ENCODE data around the gene SNX21.

DNA sequence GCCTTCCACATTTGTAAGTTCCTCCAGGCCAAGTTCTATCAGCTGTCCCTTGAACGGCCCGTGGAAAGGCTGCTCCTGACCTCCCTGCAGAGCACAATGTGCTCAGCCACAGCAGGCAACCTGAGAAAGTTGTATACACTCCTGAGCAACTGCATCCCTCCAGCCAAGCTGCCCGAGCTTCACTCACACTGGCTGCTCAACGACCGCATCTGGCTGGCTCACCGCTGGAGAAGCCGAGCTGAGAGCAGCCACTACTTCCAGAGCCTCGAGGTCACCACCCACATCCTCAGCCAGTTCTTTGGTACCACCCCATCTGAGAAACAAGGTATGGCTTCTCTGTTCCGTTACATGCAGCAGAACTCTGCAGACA lies 49.5 kb downstream of the SNX21 start:
- TF ChIP-seq, protein P1, sequence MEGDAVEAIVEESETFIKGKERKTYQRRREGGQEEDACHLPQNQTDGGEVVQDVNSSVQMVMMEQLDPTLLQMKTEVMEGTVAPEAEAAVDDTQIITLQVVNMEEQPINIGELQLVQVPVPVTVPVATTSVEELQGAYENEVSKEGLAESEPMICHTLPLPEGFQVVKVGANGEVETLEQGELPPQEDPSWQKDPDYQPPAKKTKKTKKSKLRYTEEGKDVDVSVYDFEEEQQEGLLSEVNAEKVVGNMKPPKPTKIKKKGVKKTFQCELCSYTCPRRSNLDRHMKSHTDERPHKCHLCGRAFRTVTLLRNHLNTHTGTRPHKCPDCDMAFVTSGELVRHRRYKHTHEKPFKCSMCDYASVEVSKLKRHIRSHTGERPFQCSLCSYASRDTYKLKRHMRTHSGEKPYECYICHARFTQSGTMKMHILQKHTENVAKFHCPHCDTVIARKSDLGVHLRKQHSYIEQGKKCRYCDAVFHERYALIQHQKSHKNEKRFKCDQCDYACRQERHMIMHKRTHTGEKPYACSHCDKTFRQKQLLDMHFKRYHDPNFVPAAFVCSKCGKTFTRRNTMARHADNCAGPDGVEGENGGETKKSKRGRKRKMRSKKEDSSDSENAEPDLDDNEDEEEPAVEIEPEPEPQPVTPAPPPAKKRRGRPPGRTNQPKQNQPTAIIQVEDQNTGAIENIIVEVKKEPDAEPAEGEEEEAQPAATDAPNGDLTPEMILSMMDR (IDR thresholded peaks at IDR 0.05) = no peak
- TF ChIP-seq EP300 (IDR thresholded peaks at IDR 0.05) = no peak
